ENCODE results near the gene MADCAM1.

- TF ChIP-seq POLR2AphosphoS5 (IDR thresholded peaks at IDR 0.05; ENCODE audit: low read depth, low read length): no peak
- no peak for TF ChIP-seq FOXP2 (optimal IDR thresholded peaks at IDR 0.05; ENCODE audit: borderline replicate concordance, extremely low read depth, extremely low read length, insufficient read depth)
These were observed at the start of gene MADCAM1 for GRCh38 chr19:496112-496665.

Data from PFSK-1 (cell line).